Measurements from ENCODE around the gene SPECC1.

Gene SPECC1

DNA sequence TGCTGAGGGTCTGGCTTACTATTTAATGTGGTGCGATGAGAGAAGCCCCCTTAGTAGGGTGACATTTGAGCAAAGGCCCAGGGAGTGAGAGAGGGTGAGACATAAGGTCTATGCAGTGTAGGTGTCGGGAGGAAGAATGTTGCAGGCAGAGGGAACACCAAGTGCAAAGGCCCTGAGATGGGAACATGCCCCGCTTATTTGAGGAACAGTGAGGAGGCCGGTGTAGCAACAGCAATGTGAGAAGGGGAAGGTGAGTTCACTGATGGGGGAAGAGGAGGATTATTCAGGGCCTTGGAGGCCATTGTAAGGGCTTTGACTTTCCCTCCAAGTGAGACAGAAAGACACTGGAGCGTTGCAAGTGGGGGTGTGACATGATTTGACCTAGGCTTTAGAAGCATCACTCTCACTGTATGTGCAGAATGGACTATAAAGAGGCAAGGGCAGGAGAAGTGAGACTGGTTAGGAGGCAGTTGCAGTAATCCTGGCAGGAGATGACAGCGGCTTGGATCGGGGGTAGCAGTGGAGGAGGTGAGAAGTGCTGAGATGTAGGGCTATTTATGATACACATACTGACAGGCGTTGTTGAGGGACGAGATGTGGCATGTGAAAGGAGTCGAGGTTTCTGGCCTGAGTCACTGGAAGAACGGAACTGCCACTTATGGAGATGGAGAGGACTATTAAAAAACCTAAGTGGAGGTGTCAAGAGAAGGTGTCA, 145.3 kb downstream of the SPECC1 start:
- H3K4me1 ChIP-seq (ENCODE audit: control insufficient read depth in 1 of 2, insufficient read depth in 1 of 2, low read depth in 1 of 2, low read length in 1 of 2), result peaks cover 8 to 25% of the 10 kb centered on the region in 2 experiments
- no peak overlapping the region for H3K4me3 ChIP-seq (ENCODE audit: low read depth in 1 of 2, low read length in 1 of 2)
- no peaks in the 10 kb centered on the region for H3K9me3 ChIP-seq
- H3K27ac ChIP-seq, result no peak overlapping the region
- H3K36me3 ChIP-seq, result no peaks in the 10 kb centered on the region
- peaks cover 38% of the 10 kb centered on the region for H3K27me3 ChIP-seq
- TF ChIP-seq, protein P1, sequence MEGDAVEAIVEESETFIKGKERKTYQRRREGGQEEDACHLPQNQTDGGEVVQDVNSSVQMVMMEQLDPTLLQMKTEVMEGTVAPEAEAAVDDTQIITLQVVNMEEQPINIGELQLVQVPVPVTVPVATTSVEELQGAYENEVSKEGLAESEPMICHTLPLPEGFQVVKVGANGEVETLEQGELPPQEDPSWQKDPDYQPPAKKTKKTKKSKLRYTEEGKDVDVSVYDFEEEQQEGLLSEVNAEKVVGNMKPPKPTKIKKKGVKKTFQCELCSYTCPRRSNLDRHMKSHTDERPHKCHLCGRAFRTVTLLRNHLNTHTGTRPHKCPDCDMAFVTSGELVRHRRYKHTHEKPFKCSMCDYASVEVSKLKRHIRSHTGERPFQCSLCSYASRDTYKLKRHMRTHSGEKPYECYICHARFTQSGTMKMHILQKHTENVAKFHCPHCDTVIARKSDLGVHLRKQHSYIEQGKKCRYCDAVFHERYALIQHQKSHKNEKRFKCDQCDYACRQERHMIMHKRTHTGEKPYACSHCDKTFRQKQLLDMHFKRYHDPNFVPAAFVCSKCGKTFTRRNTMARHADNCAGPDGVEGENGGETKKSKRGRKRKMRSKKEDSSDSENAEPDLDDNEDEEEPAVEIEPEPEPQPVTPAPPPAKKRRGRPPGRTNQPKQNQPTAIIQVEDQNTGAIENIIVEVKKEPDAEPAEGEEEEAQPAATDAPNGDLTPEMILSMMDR (IDR thresholded peaks at IDR 0.05), result no peak

DNA sequence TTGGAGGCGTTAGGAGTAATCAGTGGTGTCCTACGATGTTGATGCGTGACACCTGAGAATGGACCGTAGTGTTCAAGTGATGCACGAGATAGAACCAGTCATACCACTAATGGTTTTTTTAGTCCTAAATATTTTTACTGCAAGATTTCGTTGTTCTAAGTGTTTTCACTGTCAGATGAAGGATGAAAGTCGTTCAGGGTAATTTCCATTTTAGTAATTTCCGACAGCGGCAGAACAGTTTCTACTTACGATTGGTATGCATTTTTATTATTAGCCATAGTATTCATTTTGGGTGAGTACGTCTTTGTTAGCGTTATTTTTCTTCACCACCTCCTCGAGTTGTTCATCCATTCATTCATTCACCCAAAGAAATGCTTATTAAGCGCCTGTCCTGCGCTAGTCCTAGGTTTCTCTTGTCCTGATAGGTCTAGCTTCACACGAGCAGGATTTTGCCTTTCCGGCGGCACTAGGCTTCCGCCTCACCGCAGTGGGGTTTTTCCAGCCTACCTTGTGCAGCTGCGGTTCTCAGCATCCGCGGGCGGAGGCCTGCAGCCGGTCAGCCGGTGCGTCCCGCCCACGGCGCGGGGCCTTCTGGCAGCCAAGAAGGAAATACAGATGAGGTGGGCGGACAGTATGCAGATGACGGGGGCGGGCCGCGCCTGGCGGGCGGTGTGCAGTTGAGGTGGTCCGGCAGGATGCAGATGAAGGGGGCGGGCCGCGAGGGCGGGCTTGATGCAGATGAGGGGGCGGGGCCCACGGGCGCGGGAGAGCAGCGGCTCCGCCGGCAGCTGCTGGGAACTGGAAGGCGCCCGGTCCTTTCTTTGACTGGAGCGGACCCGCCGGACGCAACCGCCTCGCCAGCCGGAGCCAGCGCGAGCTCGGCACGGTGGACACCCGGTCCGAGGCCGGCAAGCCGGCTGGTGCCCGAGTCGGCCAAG, 146.4 kb downstream of the SPECC1 start:
- Histone ChIP-seq H3K27me3 (peaks cover 38% of the 10 kb centered on the region), H3K4me1 (ENCODE audit: control insufficient read depth in 1 of 2, insufficient read depth in 1 of 2, low read depth in 1 of 2, low read length in 1 of 2) (peaks cover 8 to 25% of the 10 kb centered on the region in 2 experiments), H3K4me3 (ENCODE audit: low read depth in 1 of 2, low read length in 1 of 2) (peak overlapping the region; percentile 42 to 76), H3K9me3 (no peaks in the 10 kb centered on the region), H3K27ac (peak overlapping the region; percentile 58), H3K36me3 (no peaks in the 10 kb centered on the region)
- TF ChIP-seq, protein P1 (IDR thresholded peaks at IDR 0.05), result peak; percentile 35

DNA sequence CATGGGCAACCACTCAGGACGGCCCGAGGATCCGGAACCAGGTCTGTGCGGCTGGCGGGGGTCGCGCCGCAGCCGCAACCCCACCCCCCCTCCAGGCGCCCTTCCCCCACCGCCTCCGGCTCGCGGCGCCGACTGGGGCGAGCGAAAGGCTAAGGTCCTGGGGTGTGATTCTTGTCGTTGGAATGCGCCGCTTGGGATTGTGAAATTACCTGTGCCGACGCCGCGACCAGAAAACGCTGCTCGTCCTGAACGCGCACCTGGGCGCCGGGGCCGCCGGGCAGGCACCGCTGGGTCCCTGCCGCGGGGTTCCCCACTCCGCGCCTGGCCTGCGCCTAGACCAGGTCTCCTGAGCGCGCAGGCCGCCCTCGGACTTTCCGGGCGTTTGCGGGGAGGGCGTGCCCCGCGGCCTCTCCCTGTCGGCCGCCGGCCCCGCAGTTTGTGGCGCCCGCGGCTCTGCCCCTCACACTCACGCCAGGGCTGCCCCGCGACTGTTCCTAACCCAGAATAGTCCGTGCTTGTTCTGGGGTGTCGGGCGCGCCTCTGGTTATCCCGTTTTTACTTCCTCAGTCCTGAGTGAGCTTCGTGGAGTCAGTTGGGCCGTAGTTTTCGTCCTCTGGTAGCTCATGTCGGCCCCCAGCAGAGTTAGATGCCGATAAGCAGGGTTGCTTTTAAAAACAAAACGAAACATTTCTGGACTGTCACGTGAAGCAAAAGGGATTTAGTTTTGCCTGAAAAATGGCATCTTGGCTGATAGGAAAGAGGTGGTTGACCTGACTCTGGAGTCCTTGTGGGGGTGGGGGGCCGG, 147.2 kb downstream of the SPECC1 start:
- Histone ChIP-seq H3K9me3 (no peaks in the 10 kb centered on the region), H3K4me3 (ENCODE audit: low read depth in 1 of 2, low read length in 1 of 2) (peak overlapping the region; percentile 42 to 76), H3K36me3 (no peaks in the 10 kb centered on the region), H3K27me3 (peaks cover 38% of the 10 kb centered on the region), H3K27ac (peak overlapping the region; percentile 58), H3K4me1 (ENCODE audit: control insufficient read depth in 1 of 2, insufficient read depth in 1 of 2, low read depth in 1 of 2, low read length in 1 of 2) (peaks cover 8 to 25% of the 10 kb centered on the region in 2 experiments)
- TF ChIP-seq, protein P1 (IDR thresholded peaks at IDR 0.05), result no peak

DNA sequence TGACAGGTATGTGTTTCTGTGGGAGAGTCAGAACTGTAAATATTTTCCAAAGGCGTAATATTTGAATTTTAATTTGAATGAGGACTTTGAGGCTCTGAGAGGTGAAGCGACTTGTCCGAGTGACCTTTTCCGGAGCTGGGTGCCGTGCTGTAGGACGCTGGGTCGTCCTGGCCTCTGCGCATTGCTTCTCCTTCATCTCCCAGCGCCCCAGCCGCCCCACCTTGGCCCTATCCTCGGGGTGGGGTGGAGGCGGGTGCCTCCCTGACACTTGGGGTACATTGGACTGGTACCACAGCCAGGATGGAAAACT, 147.8 kb downstream of the SPECC1 start:
- TF ChIP-seq, protein P1 (IDR thresholded peaks at IDR 0.05), result no peak
- peaks cover 8 to 25% of the 10 kb centered on the region in 2 experiments for H3K4me1 ChIP-seq (ENCODE audit: control insufficient read depth in 1 of 2, insufficient read depth in 1 of 2, low read depth in 1 of 2, low read length in 1 of 2)
- no peaks in the 10 kb centered on the region for H3K36me3 ChIP-seq
- H3K27ac ChIP-seq, result no peak overlapping the region
- H3K9me3 ChIP-seq, result no peaks in the 10 kb centered on the region
- H3K4me3 ChIP-seq (ENCODE audit: low read depth in 1 of 2, low read length in 1 of 2), result peak overlapping the region; percentile 42 to 76
- H3K27me3 ChIP-seq, result peaks cover 38% of the 10 kb centered on the region

DNA sequence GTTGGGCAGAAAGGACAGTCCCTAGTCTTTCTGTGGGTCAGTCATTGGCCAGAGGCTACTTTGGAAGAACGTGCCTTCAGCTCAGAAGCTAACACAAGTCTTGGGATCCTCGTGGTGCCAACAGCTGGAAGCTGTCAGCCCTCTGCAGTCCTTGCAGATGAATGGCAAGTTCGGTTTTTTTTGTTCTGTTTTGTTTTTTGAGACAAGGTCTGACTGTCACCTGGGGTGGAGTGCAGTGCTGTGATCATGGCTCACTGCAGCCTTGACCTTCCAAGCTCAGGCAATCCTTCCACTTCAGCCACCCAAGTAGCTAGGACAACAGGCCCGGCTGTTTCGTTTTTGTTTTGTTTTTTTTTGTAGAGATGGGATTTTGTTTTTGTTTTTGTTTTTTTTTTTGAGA, 149.4 kb downstream of the SPECC1 start:
- H3K4me3 ChIP-seq (ENCODE audit: low read depth in 1 of 2, low read length in 1 of 2), result no peak overlapping the region
- H3K4me1 ChIP-seq (ENCODE audit: control insufficient read depth in 1 of 2, insufficient read depth in 1 of 2, low read depth in 1 of 2, low read length in 1 of 2), result peaks cover 8 to 25% of the 10 kb centered on the region in 2 experiments
- TF ChIP-seq, protein P1 (IDR thresholded peaks at IDR 0.05), result no peak
- peaks cover 38% of the 10 kb centered on the region for H3K27me3 ChIP-seq
- H3K9me3 ChIP-seq, result no peaks in the 10 kb centered on the region
- no peak overlapping the region for H3K27ac ChIP-seq
- H3K36me3 ChIP-seq, result no peaks in the 10 kb centered on the region
